ENCODE data around the gene ANKRD62.

- no peak for TF ChIP-seq SUZ12 (IDR thresholded peaks at IDR 0.05; ENCODE audit: extremely low read depth, insufficient read depth, insufficient read length)
- no peak for TF ChIP-seq ZNF274 (IDR thresholded peaks at IDR 0.05; ENCODE audit: low read depth, low read length)
Measured at GRCh38 chr18:12088731-12089375, 4.8 kb upstream of the ANKRD62 start.
